Measurements from ENCODE around the gene HPRT1. TPM values are rescaled to one million over a fixed set of nuclear protein-coding genes. Genes with fewer than 3 reads are reported as not detected.

HPRT1 gene
- total RNA-seq, 4 donors from 2014 or later, result 5.0 to 12.8 (median 7.2) TPM

GRCh38 chrX:134426281-134426680 lies 33.7 kb upstream of the HPRT1 start:
- Histone ChIP-seq H3K36me3 (no peaks in the 10 kb centered on the region), H3K4me3 (no peak overlapping the region), H3K4me1 (no peaks in the 10 kb centered on the region), H3K27me3 (no peaks in the 10 kb centered on the region), H3K9me3 (no peaks in the 10 kb centered on the region), H3K27ac (no peak overlapping the region)
- DNase-seq (ENCODE audit: low spot score in 2 of 2), result no peak
- 83% methylated on average over 5 of the region's 5 CpGs for WGBS
- TF ChIP-seq CTCF (IDR thresholded peaks at IDR 0.05) (no peak), POLR2AphosphoS5 (IDR thresholded peaks at IDR 0.05) (no peak), POLR2A (IDR thresholded peaks at IDR 0.05) (no peak), EP300 (IDR thresholded peaks at IDR 0.05) (no peak)

GRCh38 chrX:134431894-134432293 lies 28.1 kb upstream of the HPRT1 start:
- Histone ChIP-seq H3K4me3 (no peak overlapping the region), H3K27me3 (no peaks in the 10 kb centered on the region), H3K9me3 (no peaks in the 10 kb centered on the region), H3K36me3 (no peaks in the 10 kb centered on the region), H3K4me1 (no peaks in the 10 kb centered on the region), H3K27ac (no peak overlapping the region)
- DNase-seq (ENCODE audit: low spot score in 2 of 2), result no peak
- WGBS, result 30% methylated on average over 2 of the region's 2 CpGs
- TF ChIP-seq EP300 (IDR thresholded peaks at IDR 0.05), result no peak
- no peak for TF ChIP-seq CTCF (IDR thresholded peaks at IDR 0.05)
- no peak for TF ChIP-seq POLR2AphosphoS5 (IDR thresholded peaks at IDR 0.05)
- no peak for TF ChIP-seq POLR2A (IDR thresholded peaks at IDR 0.05)

GRCh38 chrX:134435894-134436293 lies 24.1 kb upstream of the HPRT1 start:
- 88% methylated on average over 6 of the region's 6 CpGs for WGBS

GRCh38 chrX:134443020-134443419 lies 16.9 kb upstream of the HPRT1 start:
- H3K4me1 ChIP-seq, result no peaks in the 10 kb centered on the region
- no peaks in the 10 kb centered on the region for H3K27me3 ChIP-seq
- no peaks in the 10 kb centered on the region for H3K9me3 ChIP-seq
- H3K4me3 ChIP-seq, result no peak overlapping the region
- no peak for DNase-seq (ENCODE audit: low spot score in 2 of 2)
- H3K36me3 ChIP-seq, result no peaks in the 10 kb centered on the region
- TF ChIP-seq EP300 (IDR thresholded peaks at IDR 0.05), result no peak
- no peak for TF ChIP-seq POLR2A (IDR thresholded peaks at IDR 0.05)
- TF ChIP-seq CTCF (IDR thresholded peaks at IDR 0.05), result no peak
- no peak for TF ChIP-seq POLR2AphosphoS5 (IDR thresholded peaks at IDR 0.05)
- WGBS, result 82% methylated on average over 2 of the region's 2 CpGs
- no peak overlapping the region for H3K27ac ChIP-seq

More at GRCh38 chrX:134435894-134436293, 24.1 kb upstream of the HPRT1 start:
- TF ChIP-seq EP300 (IDR thresholded peaks at IDR 0.05) (no peak), CTCF (IDR thresholded peaks at IDR 0.05) (no peak), POLR2A (IDR thresholded peaks at IDR 0.05) (no peak), POLR2AphosphoS5 (IDR thresholded peaks at IDR 0.05) (no peak)
- no peak for DNase-seq (ENCODE audit: low spot score in 2 of 2)
- Histone ChIP-seq H3K27me3 (no peaks in the 10 kb centered on the region), H3K36me3 (no peaks in the 10 kb centered on the region), H3K9me3 (no peaks in the 10 kb centered on the region), H3K4me3 (no peak overlapping the region), H3K27ac (no peak overlapping the region), H3K4me1 (no peaks in the 10 kb centered on the region)

GRCh38 chrX:134443461-134443860 lies 16.5 kb upstream of the HPRT1 start:
- H3K27ac ChIP-seq, result no peak overlapping the region
- H3K4me3 ChIP-seq, result no peak overlapping the region
- H3K36me3 ChIP-seq, result no peaks in the 10 kb centered on the region
- DNase-seq (ENCODE audit: low spot score in 2 of 2), result no peak
- WGBS, result 76% methylated on average over 2 of the region's 2 CpGs
- H3K4me1 ChIP-seq, result no peaks in the 10 kb centered on the region
- TF ChIP-seq POLR2AphosphoS5 (IDR thresholded peaks at IDR 0.05) (no peak), EP300 (IDR thresholded peaks at IDR 0.05) (no peak), CTCF (IDR thresholded peaks at IDR 0.05) (no peak), POLR2A (IDR thresholded peaks at IDR 0.05) (no peak)
- no peaks in the 10 kb centered on the region for H3K27me3 ChIP-seq
- H3K9me3 ChIP-seq, result no peaks in the 10 kb centered on the region

Data from suprapubic skin (tissue), 4 donors.